Mesendoderm (in vitro differentiated cells): ENCODE measurements around the gene ANO6.

Experiments
- DNase-seq: peaks from one replicate; pipeline ENCODE4 v3.0.0; 2013
- H2AK5ac ChIP-seq: 2 replicates; pipeline ENCODE4 v1.6.1; 2013; ENCODE audit warnings: low read length, inconsistent platforms
- H2BK120ac ChIP-seq: 2 replicates; pipeline ENCODE4 v1.6.1; 2013; ENCODE audit warnings: low read depth, mild to moderate bottlenecking, low read length, moderate library complexity, mixed read lengths
- H2BK15ac ChIP-seq: replicated peaks from 2 replicates; pipeline ENCODE4 v1.6.1; 2013; ENCODE audit warnings: low read depth, mild to moderate bottlenecking, moderate library complexity
- H2BK5ac ChIP-seq: 2 replicates; pipeline ENCODE4 v1.6.1; 2013; ENCODE audit warnings: low read length, inconsistent platforms
- H3K18ac ChIP-seq: 2 replicates; pipeline ENCODE4 v1.6.1; 2013; ENCODE audit warnings: mild to moderate bottlenecking, low read length, mixed read lengths
- H3K23ac ChIP-seq: one replicate; pipeline ENCODE4 v1.6.1; 2013; ENCODE audit warnings: low read length
- H3K27ac ChIP-seq: 2 replicates; pipeline ENCODE4 v1.5.1; 2013; ENCODE audit warnings: low read depth, mild to moderate bottlenecking, inconsistent platforms, low read length, moderate library complexity
- H3K27me3 ChIP-seq: 2 replicates; pipeline ENCODE4 v1.6.1; 2013; ENCODE audit warnings: low read length, control low read depth, mild to moderate bottlenecking, inconsistent platforms; ENCODE audit not compliant: insufficient read depth, poor library complexity
- H3K36me3 ChIP-seq: 2 replicates; pipeline ENCODE4 v1.6.1; 2013; ENCODE audit warnings: low read length, inconsistent platforms; ENCODE audit not compliant: control insufficient read depth, insufficient read depth
- H3K4ac ChIP-seq: one replicate; pipeline ENCODE4 v1.6.1; 2013; ENCODE audit warnings: low read depth, mild to moderate bottlenecking, low read length, moderate library complexity
- H3K4me1 ChIP-seq: 2 replicates; pipeline ENCODE4 v1.6.1; 2013; ENCODE audit warnings: low read depth, low read length, inconsistent platforms; ENCODE audit not compliant: control insufficient read depth
- H3K4me2 ChIP-seq: 2 replicates; pipeline ENCODE4 v1.6.1; 2013; ENCODE audit warnings: low read length
- H3K4me3 ChIP-seq: 2 replicates; pipeline ENCODE4 v1.5.1; 2013; ENCODE audit warnings: mild to moderate bottlenecking, low read length
- H3K56ac ChIP-seq: one replicate; pipeline ENCODE4 v1.6.1; 2013; ENCODE audit warnings: low read length
- H3K79me1 ChIP-seq: 2 replicates; pipeline ENCODE4 v1.6.1; 2013; ENCODE audit warnings: low read length, inconsistent platforms
- H3K79me2 ChIP-seq: 2 replicates; pipeline ENCODE4 v1.6.1; 2013; ENCODE audit warnings: mild to moderate bottlenecking, low read length; ENCODE audit not compliant: control insufficient read depth, insufficient read depth
- H3K9ac ChIP-seq: 2 replicates; pipeline ENCODE4 v1.6.1; 2013; ENCODE audit warnings: low read length, inconsistent platforms
- H4K5ac ChIP-seq: one replicate; pipeline ENCODE4 v1.6.1; 2013; ENCODE audit warnings: low read length
- H4K8ac ChIP-seq: one replicate; pipeline ENCODE4 v1.6.1; 2013; ENCODE audit warnings: low read depth, mild to moderate bottlenecking, control low read depth, low read length, moderate library complexity
- whole genome bisulfite sequencing: extraction: QIAGEN DNeasy Blood & Tissue Kit; methylation state at CpG from one replicate; pipeline ENCODE4 v1.1.7; 2013; ENCODE audit warnings: low lambda C conversion rate, missing lambda C conversion rate; ENCODE audit not compliant: insufficient coverage; ENCODE audit errors: extremely low coverage; 5-methylcytosine and 5-hydroxymethylcytosine counted together

ANO6 gene

GRCh38 chr12:45326358-45326975 is 110.6 kb downstream of the ANO6 start:
- Histone ChIP-seq H3K23ac (no peak overlapping the region), H2BK120ac (no peak overlapping the region), H3K4me1 (no peaks in the 10 kb centered on the region), H2BK15ac (no peak overlapping the region), H3K56ac (no peak overlapping the region), H3K4me2 (no peak overlapping the region), H3K4ac (no peak overlapping the region), H2AK5ac (no peak overlapping the region), H3K4me3 (no peak overlapping the region), H3K79me1 (peaks cover 4% of the 10 kb centered on the region), H4K8ac (no peak overlapping the region), H3K36me3 (no peaks in the 10 kb centered on the region), H3K27me3 (no peaks in the 10 kb centered on the region), H3K27ac (no peak overlapping the region), H2BK5ac (no peak overlapping the region), H3K9ac (no peak overlapping the region), H3K79me2 (no peaks in the 10 kb centered on the region), H4K5ac (no peak overlapping the region), H3K18ac (no peak overlapping the region)
- no CpG with 5 or more reads among the region's 3 CpGs for WGBS
- DNase-seq: no peak

- no CpG with 5 or more reads among the region's 2 CpGs for WGBS
- H2AK5ac ChIP-seq: no peak overlapping the region
- H3K23ac ChIP-seq: no peak overlapping the region
- no peak overlapping the region for H3K27ac ChIP-seq
- H4K5ac ChIP-seq: no peak overlapping the region
- no peak overlapping the region for H3K18ac ChIP-seq
- H3K4me2 ChIP-seq: no peak overlapping the region
- no peak overlapping the region for H3K4me3 ChIP-seq
- no peak overlapping the region for H3K9ac ChIP-seq
- no peaks in the 10 kb centered on the region for H3K36me3 ChIP-seq
- no peak overlapping the region for H4K8ac ChIP-seq
- no peaks in the 10 kb centered on the region for H3K4me1 ChIP-seq
- H3K4ac ChIP-seq: no peak overlapping the region
- no peak overlapping the region for H2BK120ac ChIP-seq
- no peaks in the 10 kb centered on the region for H3K79me1 ChIP-seq
- no peak overlapping the region for H2BK5ac ChIP-seq
- H3K27me3 ChIP-seq: no peaks in the 10 kb centered on the region
- no peak overlapping the region for H2BK15ac ChIP-seq
- no peak overlapping the region for H3K56ac ChIP-seq
- H3K79me2 ChIP-seq: no peaks in the 10 kb centered on the region
- DNase-seq: peak; percentile 64
These were observed 112.0 kb downstream of the ANO6 start for GRCh38 chr12:45327823-45328383.

- Histone ChIP-seq H3K4me2 (no peak overlapping the region), H2BK120ac (no peak overlapping the region), H3K79me1 (no peaks in the 10 kb centered on the region), H3K4ac (no peak overlapping the region), H3K36me3 (no peaks in the 10 kb centered on the region), H3K27me3 (no peaks in the 10 kb centered on the region), H4K5ac (no peak overlapping the region), H3K27ac (no peak overlapping the region), H3K4me1 (no peaks in the 10 kb centered on the region), H3K56ac (no peak overlapping the region), H3K79me2 (no peaks in the 10 kb centered on the region), H3K9ac (no peak overlapping the region), H3K23ac (no peak overlapping the region), H3K4me3 (no peak overlapping the region), H2BK5ac (no peak overlapping the region), H2BK15ac (no peak overlapping the region), H2AK5ac (no peak overlapping the region), H3K18ac (no peak overlapping the region), H4K8ac (no peak overlapping the region)
- DNase-seq: no peak
- no CpG with 5 or more reads among the region's 1 CpG for WGBS
These were observed 113.3 kb downstream of the ANO6 start for GRCh38 chr12:45329238-45329637.

GRCh38 chr12:45329702-45330101 is 113.8 kb downstream of the ANO6 start:
- Histone ChIP-seq H2BK5ac (no peak overlapping the region), H3K27me3 (no peaks in the 10 kb centered on the region), H3K79me1 (no peaks in the 10 kb centered on the region), H3K4me3 (no peak overlapping the region), H3K23ac (no peak overlapping the region), H4K8ac (no peak overlapping the region), H4K5ac (no peak overlapping the region), H3K9ac (no peak overlapping the region), H2BK120ac (no peak overlapping the region), H3K4me1 (no peaks in the 10 kb centered on the region), H3K4me2 (no peak overlapping the region), H3K18ac (no peak overlapping the region), H3K56ac (no peak overlapping the region), H3K27ac (no peak overlapping the region), H2AK5ac (no peak overlapping the region), H3K36me3 (no peaks in the 10 kb centered on the region), H3K4ac (no peak overlapping the region), H2BK15ac (no peak overlapping the region), H3K79me2 (no peaks in the 10 kb centered on the region)
- WGBS: no CpG with 5 or more reads among the region's 1 CpG
- DNase-seq: peak; percentile 35

GRCh38 chr12:45331552-45331951 is 115.7 kb downstream of the ANO6 start:
- no peak overlapping the region for H4K5ac ChIP-seq
- no peak overlapping the region for H3K9ac ChIP-seq
- no peak overlapping the region for H3K18ac ChIP-seq
- H3K4ac ChIP-seq: no peak overlapping the region
- no peak overlapping the region for H2AK5ac ChIP-seq
- no peaks in the 10 kb centered on the region for H3K79me1 ChIP-seq
- no peak overlapping the region for H3K4me2 ChIP-seq
- DNase-seq: no peak
- H3K27ac ChIP-seq: no peak overlapping the region
- H3K27me3 ChIP-seq: no peaks in the 10 kb centered on the region
- H3K79me2 ChIP-seq: no peaks in the 10 kb centered on the region
- H3K36me3 ChIP-seq: no peaks in the 10 kb centered on the region
- no peak overlapping the region for H2BK120ac ChIP-seq
- no CpG with 5 or more reads among the region's 2 CpGs for WGBS
- H2BK5ac ChIP-seq: no peak overlapping the region
- no peaks in the 10 kb centered on the region for H3K4me1 ChIP-seq
- no peak overlapping the region for H2BK15ac ChIP-seq
- H3K23ac ChIP-seq: no peak overlapping the region
- H4K8ac ChIP-seq: no peak overlapping the region
- no peak overlapping the region for H3K56ac ChIP-seq
- no peak overlapping the region for H3K4me3 ChIP-seq

GRCh38 chr12:45334396-45334795 is 118.5 kb downstream of the ANO6 start:
- no peak overlapping the region for H3K4me2 ChIP-seq
- no CpG with 5 or more reads among the region's 1 CpG for WGBS
- no peak overlapping the region for H4K5ac ChIP-seq

More at GRCh38 chr12:45334396-45334795, 118.5 kb downstream of the ANO6 start:
- Histone ChIP-seq H3K4me1 (no peaks in the 10 kb centered on the region), H2BK15ac (no peak overlapping the region), H3K56ac (no peak overlapping the region), H3K23ac (no peak overlapping the region), H3K79me1 (no peaks in the 10 kb centered on the region), H3K36me3 (no peaks in the 10 kb centered on the region), H3K27ac (no peak overlapping the region), H2BK5ac (no peak overlapping the region), H3K4ac (no peak overlapping the region), H3K9ac (no peak overlapping the region), H3K4me3 (no peak overlapping the region), H2AK5ac (no peak overlapping the region), H3K27me3 (no peaks in the 10 kb centered on the region), H4K8ac (no peak overlapping the region), H2BK120ac (no peak overlapping the region), H3K18ac (no peak overlapping the region), H3K79me2 (no peaks in the 10 kb centered on the region)
- no peak for DNase-seq
